Measurements from ENCODE around the gene PDE5A.

Gene PDE5A

GRCh38 chr4:119512398-119512797 lies 116.2 kb downstream of the PDE5A start:
- H4K20me1 ChIP-seq (ENCODE audit: low read depth, low read length) = no peaks in the 10 kb centered on the region
- no peaks in the 10 kb centered on the region for H3F3A ChIP-seq (ENCODE audit: insufficient read depth)
- H3K36me3 ChIP-seq (ENCODE audit: low read length) = no peaks in the 10 kb centered on the region
- TF ChIP-seq EZH2phosphoT487 (conservative IDR thresholded peaks at IDR 0.05; ENCODE audit: low read length) (no peak), CTCF (IDR thresholded peaks at IDR 0.05; ENCODE audit: insufficient read depth, low read length, poor library complexity, severe bottlenecking) (no peak)
- no peaks in the 10 kb centered on the region for H3K27me3 ChIP-seq (ENCODE audit: low read length)
- no peak overlapping the region for H3K4me3 ChIP-seq (ENCODE audit: insufficient read depth, low read length, poor library complexity, severe bottlenecking)
- no peaks in the 10 kb centered on the region for H3K9me2 ChIP-seq (replicated peaks; ENCODE audit: insufficient read depth, low read length)
- no peaks in the 10 kb centered on the region for H3K9me3 ChIP-seq (ENCODE audit: insufficient read depth, low read length)
- no peak overlapping the region for H3K9ac ChIP-seq (ENCODE audit: low read length)
- no peak overlapping the region for H3K4me2 ChIP-seq (ENCODE audit: low read depth, low read length, poor library complexity, severe bottlenecking)
- no peak overlapping the region for H3K27ac ChIP-seq (ENCODE audit: low read depth, low read length)
- H3K79me2 ChIP-seq (ENCODE audit: insufficient read depth, low read length) = no peaks in the 10 kb centered on the region
- no peak overlapping the region for H2AFZ ChIP-seq (ENCODE audit: low read depth, low read length, severe bottlenecking)

GRCh38 chr4:119510395-119511149 lies 118.0 kb downstream of the PDE5A start:
- no peak overlapping the region for H3K4me2 ChIP-seq (ENCODE audit: low read depth, low read length, poor library complexity, severe bottlenecking)
- no peaks in the 10 kb centered on the region for H3F3A ChIP-seq (ENCODE audit: insufficient read depth)
- H3K9me2 ChIP-seq (replicated peaks; ENCODE audit: insufficient read depth, low read length) = no peaks in the 10 kb centered on the region
- no peaks in the 10 kb centered on the region for H3K79me2 ChIP-seq (ENCODE audit: insufficient read depth, low read length)
- no peaks in the 10 kb centered on the region for H3K27me3 ChIP-seq (ENCODE audit: low read length)
- H2AFZ ChIP-seq (ENCODE audit: low read depth, low read length, severe bottlenecking) = no peak overlapping the region
- H4K20me1 ChIP-seq (ENCODE audit: low read depth, low read length) = no peaks in the 10 kb centered on the region
- TF ChIP-seq CTCF (IDR thresholded peaks at IDR 0.05; ENCODE audit: insufficient read depth, low read length, poor library complexity, severe bottlenecking) (no peak), EZH2phosphoT487 (conservative IDR thresholded peaks at IDR 0.05; ENCODE audit: low read length) (no peak)
- no peaks in the 10 kb centered on the region for H3K9me3 ChIP-seq (ENCODE audit: insufficient read depth, low read length)
- no peak overlapping the region for H3K27ac ChIP-seq (ENCODE audit: low read depth, low read length)
- H3K4me3 ChIP-seq (ENCODE audit: insufficient read depth, low read length, poor library complexity, severe bottlenecking) = no peak overlapping the region
- no peak overlapping the region for H3K9ac ChIP-seq (ENCODE audit: low read length)
- no peaks in the 10 kb centered on the region for H3K36me3 ChIP-seq (ENCODE audit: low read length)

GRCh38 chr4:119508281-119508680 lies 120.3 kb downstream of the PDE5A start:
- TF ChIP-seq EZH2phosphoT487 (conservative IDR thresholded peaks at IDR 0.05; ENCODE audit: low read length) = no peak
- no peak for TF ChIP-seq CTCF (IDR thresholded peaks at IDR 0.05; ENCODE audit: insufficient read depth, low read length, poor library complexity, severe bottlenecking)
- H3K9me3 ChIP-seq (ENCODE audit: insufficient read depth, low read length) = no peaks in the 10 kb centered on the region
- no peaks in the 10 kb centered on the region for H3F3A ChIP-seq (ENCODE audit: insufficient read depth)

More at GRCh38 chr4:119508281-119508680, 120.3 kb downstream of the PDE5A start:
- Histone ChIP-seq H3K4me2 (ENCODE audit: low read depth, low read length, poor library complexity, severe bottlenecking) (no peak overlapping the region), H3K9me2 (replicated peaks; ENCODE audit: insufficient read depth, low read length) (no peaks in the 10 kb centered on the region), H3K9ac (ENCODE audit: low read length) (no peak overlapping the region), H3K27me3 (ENCODE audit: low read length) (no peaks in the 10 kb centered on the region), H4K20me1 (ENCODE audit: low read depth, low read length) (no peaks in the 10 kb centered on the region), H2AFZ (ENCODE audit: low read depth, low read length, severe bottlenecking) (no peak overlapping the region), H3K4me3 (ENCODE audit: insufficient read depth, low read length, poor library complexity, severe bottlenecking) (no peak overlapping the region), H3K27ac (ENCODE audit: low read depth, low read length) (no peak overlapping the region), H3K79me2 (ENCODE audit: insufficient read depth, low read length) (no peaks in the 10 kb centered on the region), H3K36me3 (ENCODE audit: low read length) (no peaks in the 10 kb centered on the region)
